Right ventricle myocardium inferior (tissue), 1 donor: Measurements from ENCODE around the gene NIPSNAP3A. TPM values are rescaled to one million over a fixed set of nuclear protein-coding genes. Genes with fewer than 3 reads are reported as not detected.

Experiments used
- ATAC-seq: fragments of 200-7000 bp; cut with Tn5 transposase; one replicate; pipeline ENCODE4 v1.9.1; 2020; ENCODE audit warnings: mild to moderate bottlenecking, moderate library complexity
- DNase-seq: peaks from one replicate; pipeline ENCODE4 v3.0.0; 2021; ENCODE audit errors: missing footprints
- intact Hi-C: fragments of 100-400 bp; cut with DNase I; formaldehyde crosslinking; loops from one replicate; pipeline ENCODE4 v1.11.0; 2022
- total RNA-seq: library from RNA; stranded (reverse); fragmentation: NEBNext Ultra II Directional; extraction: Animal tissue kit (Norgen Biotek cat#: 25700); gene quantifications from one replicate; pipeline ENCODE4 v1.2.1, GENCODE V29; 2021
- donor health status: DM: no; HTN: yes; CAD: no; lungs with severe emphysema.

Gene NIPSNAP3A
- total RNA-seq, 1 donor from 2014 or later = 21.6 TPM

- no peak for ATAC-seq
- no peak for DNase-seq
- intact Hi-C loops = no loop called here
Observed at GRCh38 chr9:104769655-104770054, 22.2 kb downstream of the NIPSNAP3A start.

GRCh38 chr9:104772714-104773510, 25.4 kb downstream of the NIPSNAP3A start:
- peak; percentile 57 for ATAC-seq
- no peak for DNase-seq
- intact Hi-C loops = loop anchor here (2.0 kb wide), 1 partner anchor 218 kb away; no protein-coding TSS in a partner anchor

GRCh38 chr9:104774132-104774531, 26.6 kb downstream of the NIPSNAP3A start:
- intact Hi-C loops = no loop called here
- ATAC-seq = peak; percentile 34
- no peak for DNase-seq

GRCh38 chr9:104774831-104775573, 27.5 kb downstream of the NIPSNAP3A start:
- DNase-seq = no peak
- peak; percentile 82 for ATAC-seq
- intact Hi-C loops = no loop called here

- intact Hi-C loops = no loop called here
- ATAC-seq (peak; percentile 40), DNase-seq (no peak)
Observed at GRCh38 chr9:104775574-104775936, 28.1 kb downstream of the NIPSNAP3A start.

- no peak for DNase-seq
- intact Hi-C loops = no loop called here
- ATAC-seq = peak; percentile 1
Observed at GRCh38 chr9:104775976-104776375, 28.5 kb downstream of the NIPSNAP3A start.

- intact Hi-C loops = no loop called here
- DNase-seq (no peak), ATAC-seq (no peak)
Observed at GRCh38 chr9:104776797-104777196, 29.3 kb downstream of the NIPSNAP3A start.

GRCh38 chr9:104778802-104779201, 31.3 kb downstream of the NIPSNAP3A start:
- no peak for ATAC-seq

GRCh38 chr9:104779334-104779733, 31.9 kb downstream of the NIPSNAP3A start:
- intact Hi-C loops = no loop called here
- DNase-seq (no peak), ATAC-seq (no peak)

More at GRCh38 chr9:104778802-104779201, 31.3 kb downstream of the NIPSNAP3A start:
- no peak for DNase-seq
- intact Hi-C loops = no loop called here

GRCh38 chr9:104779946-104780535, 32.6 kb downstream of the NIPSNAP3A start:
- intact Hi-C loops = no loop called here
- no peak for DNase-seq
- no peak for ATAC-seq

- intact Hi-C loops = no loop called here
- DNase-seq (no peak), ATAC-seq (no peak)
Observed at GRCh38 chr9:104780796-104781395, 33.4 kb downstream of the NIPSNAP3A start.

GRCh38 chr9:104783588-104783987, 36.1 kb downstream of the NIPSNAP3A start:
- DNase-seq (no peak), ATAC-seq (no peak)
- intact Hi-C loops = no loop called here

- DNase-seq (no peak), ATAC-seq (no peak)
- intact Hi-C loops = no loop called here
Observed at GRCh38 chr9:104784098-104784497, 36.6 kb downstream of the NIPSNAP3A start.

- intact Hi-C loops = no loop called here
- ATAC-seq (no peak), DNase-seq (no peak)
Observed at GRCh38 chr9:104786293-104786692, 38.8 kb downstream of the NIPSNAP3A start.

- intact Hi-C loops = no loop called here
- DNase-seq (no peak), ATAC-seq (no peak)
Observed at GRCh38 chr9:104787306-104788015, 40.0 kb downstream of the NIPSNAP3A start.

GRCh38 chr9:104788251-104788650, 40.8 kb downstream of the NIPSNAP3A start:
- ATAC-seq (no peak), DNase-seq (no peak)
- intact Hi-C loops = no loop called here

- no peak for DNase-seq
- intact Hi-C loops = no loop called here
- ATAC-seq = no peak
Observed at GRCh38 chr9:104794070-104794469, 46.6 kb downstream of the NIPSNAP3A start.

- DNase-seq (no peak), ATAC-seq (peak; percentile 58)
- intact Hi-C loops = no loop called here
Observed at GRCh38 chr9:104795082-104795481, 47.6 kb downstream of the NIPSNAP3A start.

- DNase-seq = no peak
- no peak for ATAC-seq
- intact Hi-C loops = no loop called here
Observed at GRCh38 chr9:104795857-104796256, 48.4 kb downstream of the NIPSNAP3A start.
